Keratinocyte (primary cell): ENCODE measurements around the gene TRAIP. TPM values are rescaled to one million over a fixed set of nuclear protein-coding genes. Genes with fewer than 3 reads are reported as not detected.

Experiments used
- DNase-seq: peaks from one replicate; pipeline ENCODE4 v3.0.0-alpha.2; 2011; ENCODE audit warnings: low read depth, missing footprints, low spot score
- FAIRE-seq: peaks from 2 replicates; lab custom pipeline; 2011; peaks lifted over from hg19 to GRCh38; lab: Jason Lieb, UNC
- H2AFZ ChIP-seq: 2 replicates; pipeline ENCODE4 v1.6.0; 2012; ENCODE audit warnings: low read length, control low read depth, inconsistent platforms; ENCODE audit not compliant: control insufficient read depth
- H3K27ac ChIP-seq: 2 replicates; pipeline ENCODE4 v1.5.1; 2011; ENCODE audit warnings: low read length; ENCODE audit not compliant: control insufficient read depth, insufficient read depth
- H3K27me3 ChIP-seq: 3 replicates; pipeline ENCODE4 v1.6.0; 2011; ENCODE audit warnings: low read length; ENCODE audit not compliant: control insufficient read depth, insufficient read depth; ENCODE audit errors: extremely low read depth
- H3K36me3 ChIP-seq, 2 experiments: 2 replicates in 1 of 2; 3 replicates in 1 of 2; pipeline ENCODE4 v1.5.1; 2011; ENCODE audit warnings: low read length in 2 of 2, mild to moderate bottlenecking in 1 of 2; ENCODE audit not compliant: control insufficient read depth in 2 of 2, insufficient read depth in 2 of 2; ENCODE audit errors: extremely low read depth in 1 of 2
- H3K4me1 ChIP-seq: 3 replicates; pipeline ENCODE4 v1.5.1; 2011; ENCODE audit warnings: low read length; ENCODE audit not compliant: control insufficient read depth, insufficient read depth; ENCODE audit errors: extremely low read depth
- H3K4me2 ChIP-seq: 3 replicates; pipeline ENCODE4 v1.6.0; 2011; ENCODE audit warnings: low read depth, low read length; ENCODE audit not compliant: control insufficient read depth, insufficient read depth; ENCODE audit errors: extremely low read depth
- H3K4me3 ChIP-seq, 3 experiments: fragments of 200-600 bp in 1 of 3; sonication (generic) in 1 of 3; 2 replicates in 2 of 3; 3 replicates in 1 of 3; pipeline ENCODE4 v1.5.1; 2011 to 2016; ENCODE audit warnings: low read length in 3 of 3, mild to moderate bottlenecking in 3 of 3, control low read depth in 2 of 3, inconsistent platforms in 1 of 3, low read depth in 1 of 3, mixed read lengths in 1 of 3, mixed run types in 1 of 3, moderate library complexity in 1 of 3; ENCODE audit not compliant: control insufficient read depth in 2 of 3, insufficient read depth in 2 of 3; ENCODE audit errors: extremely low read depth in 1 of 3
- H3K79me2 ChIP-seq: 2 replicates; pipeline ENCODE4 v1.6.0; 2012; ENCODE audit warnings: low read length; ENCODE audit not compliant: control insufficient read depth, insufficient read depth
- H3K9ac ChIP-seq: 3 replicates; pipeline ENCODE4 v1.6.0; 2011; ENCODE audit warnings: low read length; ENCODE audit not compliant: control insufficient read depth, insufficient read depth; ENCODE audit errors: extremely low read depth
- H3K9me1 ChIP-seq: 3 replicates; pipeline ENCODE4 v1.6.0; 2011; ENCODE audit warnings: low read length; ENCODE audit not compliant: control insufficient read depth, insufficient read depth; ENCODE audit errors: extremely low read depth
- H3K9me3 ChIP-seq: 2 replicates; pipeline ENCODE4 v1.5.1; 2012; ENCODE audit warnings: low read depth, low read length; ENCODE audit not compliant: control insufficient read depth
- H4K20me1 ChIP-seq: 3 replicates; pipeline ENCODE4 v1.6.0; 2011; ENCODE audit warnings: low read length; ENCODE audit not compliant: control insufficient read depth, insufficient read depth; ENCODE audit errors: extremely low read depth
- CTCF ChIP-seq, 3 experiments: IDR thresholded peaks in 1 of 3; conservative IDR thresholded peaks in 1 of 3; optimal IDR thresholded peaks in 1 of 3; 2 replicates in 2 of 3; 3 replicates in 1 of 3; pipeline versions ENCODE3 to v1.5.1; 2011; ENCODE audit warnings: low read length in 3 of 3, mild to moderate bottlenecking in 3 of 3, moderate library complexity in 2 of 3, control low read depth in 1 of 3, inconsistent platforms in 1 of 3; ENCODE audit not compliant: insufficient read depth in 2 of 3; ENCODE audit errors: extremely low read depth in 1 of 3
- EZH2 ChIP-seq: IDR thresholded peaks from one replicate; pipeline ENCODE4 v1.6.1; 2012; ENCODE audit warnings: inconsistent platforms, mild to moderate bottlenecking, low read length, moderate library complexity
- dilution Hi-C: fragments of 300-500 bp; cut with MboI; formaldehyde crosslinking; loops from one replicate; pipeline ENCODE4 v1.7.0; 2020; ENCODE audit warnings: low sequenced_read_pairs; ENCODE audit not compliant: extremely low pct_ligation_motif_present
- polyA plus RNA-seq, 5 experiments: library from polyadenylated mRNA; depleted of rRNA in 3 of 5; stranded (reverse) in 3 of 5; stranded (forward) in 1 of 5; unstranded in 1 of 5; fragments of >200 nt; gene quantifications; 1 replicate in 1 of 5; 2 replicates in 3 of 5; 3 replicates in 1 of 5; pipeline versions ENCODE4 v1.2.1 to v1.2.3, GENCODE V29; 2011 to 2012; ENCODE audit warnings: missing spikeins in 2 of 5, low read depth in 1 of 5, low replicate concordance in 1 of 5
- small RNA-seq, 3 experiments: library from RNA; depleted of rRNA; stranded (forward); fragments of <200 nt; gene quantifications; one replicate each; pipeline ENCODE3, GENCODE V24; 2012; ENCODE audit warnings: low read depth in 3 of 3, low replicate concordance in 1 of 3; ENCODE audit not compliant: insufficient read length in 3 of 3

Gene TRAIP
- polyA plus RNA-seq, 1 donor (not counting 4 experiments of a cell fraction or from before 2014, with no cell fraction given), result 5.8 TPM

- Histone ChIP-seq H3K27me3 (no peaks in the 10 kb centered on the region), H3K4me2 (no peak overlapping the region), H2AFZ (no peak overlapping the region), H3K9me3 (no peaks in the 10 kb centered on the region), H3K9me1 (no peaks in the 10 kb centered on the region), H3K27ac (no peak overlapping the region), H3K36me3 (peaks cover 9 to 15% of the 10 kb centered on the region in 2 experiments), H3K9ac (no peak overlapping the region), H3K79me2 (peaks cover 76% of the 10 kb centered on the region), H3K4me1 (no peaks in the 10 kb centered on the region), H4K20me1 (peaks cover under 1% of the 10 kb centered on the region), H3K4me3 (no peak overlapping the region)
- DNase-seq (no peak), FAIRE-seq (no peak)
- dilution Hi-C loops, result no loop called here
- TF ChIP-seq CTCF (optimal IDR thresholded peaks at IDR 0.05 in 1 of 3, IDR thresholded peaks at IDR 0.05 in 1 of 3, conservative IDR thresholded peaks at IDR 0.05 in 1 of 3; ENCODE audit: extremely low read depth in 1 of 3, insufficient read depth in 2 of 3, low read length in 3 of 3) (no peak), EZH2 (no peak)
These were observed 76.0 kb downstream of the TRAIP start for GRCh38 chr3:49780080-49780974.

- dilution Hi-C loops, result no loop called here
- no peaks in the 10 kb centered on the region for H3K4me1 ChIP-seq
- TF ChIP-seq CTCF (optimal IDR thresholded peaks at IDR 0.05 in 1 of 3, IDR thresholded peaks at IDR 0.05 in 1 of 3, conservative IDR thresholded peaks at IDR 0.05 in 1 of 3; ENCODE audit: extremely low read depth in 1 of 3, insufficient read depth in 2 of 3, low read length in 3 of 3) (no peak), EZH2 (no peak)
These were observed 76.8 kb downstream of the TRAIP start for GRCh38 chr3:49779358-49780079.

More at GRCh38 chr3:49779358-49780079, 76.8 kb downstream of the TRAIP start:
- H3K27ac ChIP-seq, result no peak overlapping the region
- H2AFZ ChIP-seq, result no peak overlapping the region
- H3K9me3 ChIP-seq, result no peaks in the 10 kb centered on the region
- H3K36me3 ChIP-seq, result peaks cover 11 to 17% of the 10 kb centered on the region in 2 experiments
- H3K27me3 ChIP-seq, result no peaks in the 10 kb centered on the region
- no peak overlapping the region for H3K4me2 ChIP-seq
- peaks cover 3% of the 10 kb centered on the region for H4K20me1 ChIP-seq
- DNase-seq (no peak), FAIRE-seq (no peak)
- H3K9ac ChIP-seq, result no peak overlapping the region
- peaks cover under 1% of the 10 kb centered on the region for H3K9me1 ChIP-seq
- no peak overlapping the region for H3K4me3 ChIP-seq
- peaks cover 75% of the 10 kb centered on the region for H3K79me2 ChIP-seq

Small RNA genes within 50 kb of the gene (small RNA-seq; reads per million reads assigned to genes)
- gene RN7SL217P, result 0 reads per million in 3 experiments

Other genes starting within 250 kb of the TRAIP start
- 106 to 161 TPM (median 160 TPM) in 3 replicates for gene APEH, start 182.2 kb downstream of the TRAIP start, polyA plus RNA-seq
- 4.5 to 12.4 TPM (median 5.2 TPM) in 3 replicates for gene MST1, start 167.1 kb downstream of the TRAIP start, polyA plus RNA-seq
- 18.1 to 34.4 TPM (median 20.4 TPM) in 3 replicates for gene RNF123, start 167.0 kb downstream of the TRAIP start, polyA plus RNA-seq
- 0.02 to 0.03 TPM in 2 of 3 replicates, not detected in the other for gene AMIGO3, start 136.9 kb downstream of the TRAIP start, polyA plus RNA-seq
- 17.1 to 22.2 TPM (median 17.4 TPM) in 3 replicates for gene GMPPB, start 132.6 kb downstream of the TRAIP start, polyA plus RNA-seq
- 24.5 to 34.3 TPM (median 25.9 TPM) in 3 replicates for gene IP6K1, start 70.0 kb downstream of the TRAIP start, polyA plus RNA-seq
- 0.19 TPM in 1 of 3 replicates, not detected in the others for gene CDHR4, start 56.7 kb downstream of the TRAIP start, polyA plus RNA-seq
- 10.1 to 20.6 TPM (median 12.0 TPM) in 3 replicates for gene INKA1, start 53.3 kb downstream of the TRAIP start, polyA plus RNA-seq
- gene UBA7, start 42.6 kb downstream of the TRAIP start, polyA plus RNA-seq, result 5.4 to 10.4 TPM (median 7.7 TPM) in 3 replicates
- not detected in 3 replicates for gene CAMKV, start 13.3 kb upstream of the TRAIP start, polyA plus RNA-seq
- 106 to 161 TPM (median 110 TPM) in 3 replicates for gene MST1R, start 47.3 kb upstream of the TRAIP start, polyA plus RNA-seq
- gene MON1A, start 73.2 kb upstream of the TRAIP start, polyA plus RNA-seq, result 10.7 to 14.9 TPM (median 14.7 TPM) in 3 replicates
- 34.3 to 43.2 TPM (median 36.4 TPM) in 3 replicates for gene RBM6, start 83.6 kb upstream of the TRAIP start, polyA plus RNA-seq
- gene RBM5, start 232.4 kb upstream of the TRAIP start, polyA plus RNA-seq, result 73.8 to 167 TPM (median 127 TPM) in 3 replicates